Measurements from ENCODE around the gene CCDC93.
A peak's percentile ranks its signal among the peaks of the same experiment; 100 is the strongest.

Gene CCDC93

GRCh38 chr2:117984208-117984607, 29.7 kb downstream of the CCDC93 start:
- no peak for DNase-seq

DNA sequence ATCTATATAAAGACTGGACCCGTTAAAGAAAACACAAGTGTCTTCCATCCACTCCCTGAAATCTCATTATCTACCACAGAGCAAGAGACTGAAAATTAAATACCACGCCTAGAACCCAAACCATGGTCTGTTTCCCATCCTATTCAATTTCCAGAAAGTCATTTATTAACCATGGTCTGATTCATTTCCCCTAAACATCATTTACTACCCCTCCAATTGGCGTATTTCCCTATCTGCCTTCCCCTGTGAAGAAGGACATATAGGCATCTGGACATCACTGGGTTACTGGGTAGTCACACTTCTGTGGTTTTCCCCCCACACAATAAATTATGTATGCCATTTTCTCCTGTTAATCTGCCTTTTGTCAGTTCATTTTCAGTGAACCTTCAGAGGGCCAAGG, 30.8 kb downstream of the CCDC93 start:
- no peak for DNase-seq

DNA sequence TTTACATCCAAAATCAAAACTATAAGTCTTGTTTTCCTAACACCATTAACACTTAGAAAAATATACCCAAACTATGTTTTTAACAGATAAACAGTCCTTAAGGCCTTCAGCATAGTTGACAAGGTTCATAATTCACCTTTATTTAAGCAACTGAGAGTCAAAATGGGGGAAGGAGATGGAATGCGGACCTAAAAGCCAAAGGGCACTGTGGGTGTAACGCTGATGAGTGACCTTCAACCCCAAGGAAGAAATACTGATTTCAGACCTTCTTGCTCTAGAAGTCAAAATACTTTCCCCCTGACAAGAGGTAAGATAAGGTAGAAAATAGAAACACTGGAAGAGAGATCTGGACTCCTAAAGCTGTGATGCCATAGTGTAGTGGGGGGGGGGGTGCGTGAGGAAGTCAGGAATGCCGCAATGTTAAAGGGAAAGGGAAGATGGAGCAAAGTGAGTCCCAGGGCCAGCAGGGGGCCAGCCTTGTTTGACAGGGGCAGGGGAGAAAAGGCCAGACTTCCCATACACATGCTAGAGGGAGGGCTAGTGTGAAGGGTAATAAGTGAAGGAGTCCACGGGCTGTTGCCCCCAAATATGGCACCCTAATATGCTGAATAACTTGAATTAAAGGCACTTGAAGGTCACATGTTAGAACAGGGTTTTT, 31.4 kb downstream of the CCDC93 start:
- DNase-seq: no peak

GRCh38 chr2:117981810-117982209, 32.1 kb downstream of the CCDC93 start:
- DNase-seq: no peak

DNA sequence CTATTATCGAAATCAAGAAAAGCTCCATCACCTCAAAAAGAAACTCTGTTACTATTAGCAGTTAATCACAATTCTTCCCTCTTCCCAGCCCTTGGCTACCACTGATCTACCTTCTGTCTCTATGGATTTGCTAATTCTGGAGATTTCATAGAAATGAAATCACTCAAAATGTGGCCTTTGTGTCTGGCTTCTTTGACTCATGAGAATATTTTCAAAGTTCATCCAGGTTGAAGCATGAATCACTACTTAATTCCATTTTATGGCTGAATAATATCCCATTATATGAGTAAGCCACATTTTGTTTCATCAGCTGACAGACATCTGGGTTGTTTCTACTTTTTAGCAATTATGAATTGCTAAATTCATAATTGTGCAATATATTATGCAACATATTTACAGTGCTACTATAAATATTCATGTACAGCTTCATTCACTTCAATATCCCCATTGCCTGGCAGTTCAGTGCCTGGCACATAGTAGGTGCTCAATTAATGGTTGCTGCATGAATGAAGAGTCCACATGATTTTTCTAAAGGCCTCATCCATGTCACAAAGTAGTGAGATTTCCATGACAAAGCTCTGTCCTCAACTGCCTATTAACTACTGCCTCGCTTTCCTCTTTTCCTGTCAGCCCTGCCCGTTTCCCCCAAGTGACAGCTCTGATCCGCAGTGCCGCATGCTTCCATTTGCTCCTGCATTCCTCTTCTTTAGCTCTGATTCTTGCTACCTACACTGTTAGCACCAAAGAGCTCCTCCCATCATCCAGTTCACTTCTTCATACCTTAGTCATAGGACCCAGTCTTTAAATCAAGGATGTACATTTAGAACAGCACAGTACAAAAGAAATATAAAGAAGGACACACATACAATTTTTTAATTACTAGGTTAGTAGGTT, 32.8 kb downstream of the CCDC93 start:
- DNase-seq: peak; percentile 91

GRCh38 chr2:117979911-117980701, 33.8 kb downstream of the CCDC93 start:
- peak; percentile 79 for DNase-seq

DNA sequence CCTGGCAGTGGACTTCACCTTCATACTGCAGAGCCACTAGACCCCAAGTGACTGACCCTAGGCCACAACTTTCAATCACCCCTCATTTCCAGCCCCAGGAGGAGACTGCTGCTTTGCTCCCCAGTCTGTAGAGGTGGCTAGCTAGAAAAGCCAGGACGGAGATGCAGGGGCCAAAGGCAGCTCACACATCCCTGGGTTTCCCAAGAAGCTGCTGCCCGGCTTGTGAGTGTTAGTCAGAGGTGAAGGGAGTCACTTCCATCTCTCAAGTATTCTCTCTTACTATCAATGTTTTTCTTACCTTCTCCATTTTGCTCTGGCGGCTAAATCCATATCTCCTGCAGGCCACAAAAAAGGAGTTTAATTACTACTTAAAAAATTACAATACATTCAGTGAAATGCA, 36.2 kb downstream of the CCDC93 start:
- no peak for DNase-seq

DNA sequence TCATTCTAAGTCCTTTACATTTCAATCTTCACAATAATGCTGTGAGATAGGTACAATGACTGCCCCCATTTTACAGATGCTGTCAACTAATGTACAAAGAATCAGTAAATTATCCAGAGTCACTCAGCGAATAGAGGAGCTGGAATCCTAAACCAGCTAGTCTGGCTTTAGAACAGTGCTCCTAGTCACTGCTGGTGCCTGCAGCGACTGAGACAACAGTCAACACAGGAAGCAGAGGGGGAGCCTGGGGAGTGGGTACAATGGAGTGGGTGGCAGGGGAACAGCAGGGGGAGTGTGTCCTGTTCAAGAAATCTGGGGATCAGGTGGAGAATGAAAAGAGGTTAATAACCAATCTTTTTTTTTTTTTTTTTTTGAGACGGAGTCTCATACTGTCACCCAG, 37.3 kb downstream of the CCDC93 start:
- DNase-seq: no peak

GRCh38 chr2:117973498-117974082, 40.3 kb downstream of the CCDC93 start:
- DNase-seq: no peak

DNA sequence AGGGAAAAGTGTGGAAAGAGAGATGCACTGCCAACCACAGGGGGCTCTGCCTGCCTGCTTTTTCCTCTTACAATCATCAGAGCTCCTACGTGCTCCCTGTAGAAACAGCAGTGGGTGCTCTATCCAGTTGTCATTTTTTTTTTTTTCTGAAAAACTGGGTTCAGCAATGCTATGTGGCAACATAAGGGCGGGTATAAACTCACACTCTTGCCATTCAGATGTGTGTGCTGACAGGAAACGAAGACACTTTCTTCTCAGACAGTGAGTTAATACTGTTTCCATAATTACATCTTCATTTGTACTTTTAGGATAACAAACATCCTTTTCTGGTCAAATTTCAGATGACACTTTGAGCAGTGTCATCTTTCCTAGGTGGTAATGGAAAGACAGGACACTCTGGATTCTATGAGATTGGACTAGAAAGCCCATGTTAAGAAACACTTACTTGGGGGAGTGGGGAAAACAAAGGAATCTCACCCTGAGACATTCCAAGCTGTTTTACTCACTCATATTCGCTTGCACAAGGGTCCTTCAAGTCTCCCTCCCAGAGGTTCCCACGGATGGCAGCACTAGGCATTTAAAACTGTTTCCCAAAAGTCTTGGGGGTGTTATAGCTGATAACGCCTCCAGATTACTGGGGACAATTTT, 41.3 kb downstream of the CCDC93 start:
- peak; percentile 60 for DNase-seq

DNA sequence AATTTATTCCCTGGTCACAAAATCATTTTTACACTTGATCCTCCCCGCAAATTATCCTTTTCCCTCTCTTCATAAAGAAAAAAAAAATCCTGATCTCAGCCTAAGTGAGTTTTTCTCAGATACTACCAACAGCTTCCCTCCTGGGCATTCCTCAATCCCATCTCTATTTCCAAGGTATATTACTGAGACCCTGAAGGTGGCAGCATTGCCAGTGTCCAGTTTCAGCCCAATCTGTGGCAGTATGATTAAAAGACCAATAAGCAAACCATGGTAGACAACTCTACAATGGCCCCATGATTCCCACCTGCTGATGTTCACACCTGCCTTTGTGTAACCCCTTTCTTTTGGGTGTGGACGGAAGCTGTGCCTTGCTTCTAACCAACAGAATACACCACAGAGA, 45.1 kb downstream of the CCDC93 start:
- no peak for DNase-seq

GRCh38 chr2:117967977-117968718, 45.7 kb downstream of the CCDC93 start:
- DNase-seq: no peak

- DNase-seq: no peak
These were observed 50.4 kb downstream of the CCDC93 start for GRCh38 chr2:117963446-117963845.

- no peak for DNase-seq
These were observed 52.7 kb downstream of the CCDC93 start for GRCh38 chr2:117961201-117961600.

DNA sequence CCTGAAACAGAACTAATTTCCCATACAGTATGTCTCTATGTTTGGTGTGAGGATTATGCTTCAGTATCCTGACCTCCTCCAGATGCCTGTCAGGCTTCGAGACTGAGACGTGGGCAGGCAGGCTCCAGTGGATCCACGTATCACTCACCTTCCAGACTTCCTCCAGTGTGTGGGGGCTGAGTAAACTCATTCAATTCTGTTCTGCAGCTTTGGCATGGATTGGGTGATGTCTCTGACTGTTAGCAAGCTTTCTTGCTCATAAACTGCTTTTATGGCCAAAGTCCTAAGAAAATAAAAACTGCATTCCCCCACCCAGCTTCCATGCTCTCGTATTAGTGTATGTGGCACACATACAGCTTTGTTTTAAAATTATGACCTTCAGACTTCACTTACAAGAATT, 53.6 kb downstream of the CCDC93 start:
- DNase-seq: no peak

DNA sequence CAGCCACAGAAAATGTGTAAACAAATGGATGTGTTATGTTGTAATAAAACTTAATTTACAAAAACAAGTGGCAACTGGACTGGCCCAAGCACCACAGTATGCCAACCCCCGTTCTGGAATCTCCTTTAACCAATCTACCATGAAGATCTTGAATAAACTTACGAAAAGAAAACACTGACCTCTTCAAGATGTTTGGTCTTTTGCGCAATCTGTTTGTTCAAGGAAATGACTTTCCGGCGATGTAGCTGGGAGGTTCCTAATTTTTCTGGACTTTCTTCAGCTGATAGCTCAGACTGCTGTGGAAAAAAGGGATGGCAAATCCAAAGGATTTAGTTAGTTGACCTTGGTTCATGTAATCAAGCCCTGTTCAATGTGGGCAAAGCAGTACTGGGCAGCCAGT, 55.7 kb downstream of the CCDC93 start:
- peak; percentile 76 for DNase-seq

- DNase-seq: no peak
These were observed 56.3 kb downstream of the CCDC93 start for GRCh38 chr2:117957616-117958015.

- DNase-seq: no peak
These were observed 57.7 kb downstream of the CCDC93 start for GRCh38 chr2:117956036-117956796.

- no peak for DNase-seq
These were observed 60.6 kb downstream of the CCDC93 start for GRCh38 chr2:117953231-117953630.

GRCh38 chr2:117952701-117953100, 61.2 kb downstream of the CCDC93 start:
- no peak for DNase-seq

GRCh38 chr2:117952228-117952627, 61.6 kb downstream of the CCDC93 start:
- no peak for DNase-seq
